ENCODE measurements around the gene SRPK1. TPM values are rescaled to one million over a fixed set of nuclear protein-coding genes. Genes with fewer than 3 reads are reported as not detected.

The SRPK1 gene
- total RNA-seq, 2 donors from 2014 or later: 13.8 to 51.6 TPM

DNA sequence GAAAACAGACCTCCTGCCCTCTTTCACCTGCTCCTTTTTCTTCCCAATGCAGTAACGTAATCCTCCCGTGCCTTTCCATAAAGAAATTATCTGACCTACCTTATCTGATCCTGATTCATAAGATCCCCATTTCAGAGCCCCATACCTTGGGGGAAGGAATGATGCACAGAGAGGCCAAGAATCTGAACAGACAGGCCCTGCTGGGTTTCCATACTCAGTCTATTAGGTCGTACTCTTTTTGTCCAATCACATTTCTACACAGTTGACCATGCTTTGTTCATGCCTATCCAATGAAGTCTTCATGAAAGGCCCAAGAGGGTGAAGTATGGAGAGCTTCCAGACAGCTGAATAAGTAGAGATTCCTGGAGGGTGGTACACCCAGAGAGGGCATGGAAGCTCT is 25.3 kb downstream of the SRPK1 start:
- H3K9me3 ChIP-seq: no peaks in the 10 kb centered on the region
- H3K4me1 ChIP-seq (ENCODE audit: control insufficient read depth in 1 of 2, low read depth in 2 of 2): peaks cover 11% of the 10 kb centered on the region in 2 donors
- no peak for ATAC-seq (ENCODE audit: insufficient number of reproducible peaks, low FRiP score, low read depth)
- no peaks in the 10 kb centered on the region for H3K36me3 ChIP-seq
- H3K27me3 ChIP-seq (replicated peaks; ENCODE audit: insufficient read depth): no peaks in the 10 kb centered on the region
- no peak overlapping the region for H3K27ac ChIP-seq
- TF ChIP-seq, protein P1, sequence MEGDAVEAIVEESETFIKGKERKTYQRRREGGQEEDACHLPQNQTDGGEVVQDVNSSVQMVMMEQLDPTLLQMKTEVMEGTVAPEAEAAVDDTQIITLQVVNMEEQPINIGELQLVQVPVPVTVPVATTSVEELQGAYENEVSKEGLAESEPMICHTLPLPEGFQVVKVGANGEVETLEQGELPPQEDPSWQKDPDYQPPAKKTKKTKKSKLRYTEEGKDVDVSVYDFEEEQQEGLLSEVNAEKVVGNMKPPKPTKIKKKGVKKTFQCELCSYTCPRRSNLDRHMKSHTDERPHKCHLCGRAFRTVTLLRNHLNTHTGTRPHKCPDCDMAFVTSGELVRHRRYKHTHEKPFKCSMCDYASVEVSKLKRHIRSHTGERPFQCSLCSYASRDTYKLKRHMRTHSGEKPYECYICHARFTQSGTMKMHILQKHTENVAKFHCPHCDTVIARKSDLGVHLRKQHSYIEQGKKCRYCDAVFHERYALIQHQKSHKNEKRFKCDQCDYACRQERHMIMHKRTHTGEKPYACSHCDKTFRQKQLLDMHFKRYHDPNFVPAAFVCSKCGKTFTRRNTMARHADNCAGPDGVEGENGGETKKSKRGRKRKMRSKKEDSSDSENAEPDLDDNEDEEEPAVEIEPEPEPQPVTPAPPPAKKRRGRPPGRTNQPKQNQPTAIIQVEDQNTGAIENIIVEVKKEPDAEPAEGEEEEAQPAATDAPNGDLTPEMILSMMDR (IDR thresholded peaks at IDR 0.05): no peak
- no peak for DNase-seq (ENCODE audit: low spot score)
- no peak overlapping the region for H3K4me3 ChIP-seq

DNA sequence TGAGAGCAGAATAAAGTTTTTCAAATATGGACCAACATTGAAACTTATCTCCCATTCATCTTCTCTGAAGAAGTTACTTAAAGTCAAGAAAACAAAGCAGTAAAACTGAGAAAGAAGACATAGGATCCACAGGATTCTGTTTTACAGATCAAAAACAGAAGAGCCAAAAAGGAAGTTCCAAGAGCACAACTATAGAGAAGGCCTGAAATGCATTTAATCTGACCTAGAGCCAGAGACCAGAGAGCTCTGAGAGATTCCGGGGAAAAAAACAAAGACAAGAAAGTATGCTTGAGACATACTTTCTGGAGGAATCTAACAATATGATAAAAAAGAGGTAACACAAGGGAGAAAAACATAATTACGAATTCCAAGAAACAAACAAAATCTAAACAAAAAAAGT is 26.1 kb downstream of the SRPK1 start:
- TF ChIP-seq, protein P1 (IDR thresholded peaks at IDR 0.05): no peak
- H3K4me1 ChIP-seq (ENCODE audit: control insufficient read depth in 1 of 2, low read depth in 2 of 2): peaks cover 11% of the 10 kb centered on the region in 2 donors
- no peak overlapping the region for H3K4me3 ChIP-seq
- DNase-seq (ENCODE audit: low spot score) (no peak), ATAC-seq (ENCODE audit: insufficient number of reproducible peaks, low FRiP score, low read depth) (no peak)
- H3K27me3 ChIP-seq (replicated peaks; ENCODE audit: insufficient read depth): no peaks in the 10 kb centered on the region
- H3K36me3 ChIP-seq: no peaks in the 10 kb centered on the region
- H3K27ac ChIP-seq: no peak overlapping the region
- no peaks in the 10 kb centered on the region for H3K9me3 ChIP-seq

DNA sequence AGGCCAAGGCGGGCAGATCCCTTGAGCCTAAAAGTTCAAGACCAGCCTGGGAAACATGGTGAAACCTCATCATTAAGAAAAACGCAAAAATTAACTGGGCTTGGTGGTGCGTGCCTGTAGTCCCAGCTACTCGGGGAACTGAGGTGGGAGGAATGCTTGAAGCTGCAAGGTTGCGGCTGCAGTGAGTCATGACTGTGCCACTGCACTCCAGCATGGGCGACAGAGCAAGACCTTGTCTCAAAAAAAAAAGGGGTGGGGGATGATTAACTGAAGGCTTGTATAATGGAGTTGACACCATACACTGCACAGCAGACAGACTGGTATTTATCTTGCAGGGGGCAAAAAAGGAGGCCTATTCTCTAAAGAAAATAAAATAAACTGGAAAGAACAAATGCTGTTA is 27.7 kb downstream of the SRPK1 start:
- Histone ChIP-seq H3K9me3 (no peaks in the 10 kb centered on the region), H3K36me3 (no peaks in the 10 kb centered on the region), H3K27ac (no peak overlapping the region), H3K4me3 (no peak overlapping the region), H3K4me1 (ENCODE audit: control insufficient read depth in 1 of 2, low read depth in 2 of 2) (peaks cover 11% of the 10 kb centered on the region in 2 donors), H3K27me3 (replicated peaks; ENCODE audit: insufficient read depth) (no peaks in the 10 kb centered on the region)
- ATAC-seq (ENCODE audit: insufficient number of reproducible peaks, low FRiP score, low read depth): no peak
- DNase-seq (ENCODE audit: low spot score): no peak
- TF ChIP-seq, protein P1 (IDR thresholded peaks at IDR 0.05): no peak

DNA sequence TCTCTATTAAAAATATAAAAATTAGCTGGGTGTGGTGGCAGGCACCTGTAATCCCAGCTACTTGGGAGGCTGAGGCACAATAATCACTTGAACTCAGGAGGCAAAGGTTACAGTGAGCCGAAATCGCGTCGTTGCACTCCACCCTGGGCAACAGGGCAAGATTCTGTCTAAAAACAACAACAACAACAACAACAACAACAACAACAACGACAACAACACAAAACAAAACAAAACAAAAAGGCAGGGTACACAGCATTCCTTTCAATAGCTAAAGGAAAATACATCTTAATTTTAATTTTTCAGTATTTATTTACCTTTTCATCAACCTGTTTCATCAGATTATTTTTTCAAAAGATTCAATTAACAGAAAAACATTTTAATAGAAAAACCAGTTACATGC is 28.4 kb downstream of the SRPK1 start:
- H3K9me3 ChIP-seq: no peaks in the 10 kb centered on the region
- H3K4me1 ChIP-seq (ENCODE audit: control insufficient read depth in 1 of 2, low read depth in 2 of 2): peaks cover 11% of the 10 kb centered on the region in 2 donors
- ATAC-seq (ENCODE audit: insufficient number of reproducible peaks, low FRiP score, low read depth): no peak
- H3K36me3 ChIP-seq: no peaks in the 10 kb centered on the region
- DNase-seq (ENCODE audit: low spot score): no peak
- TF ChIP-seq, protein P1 (IDR thresholded peaks at IDR 0.05): no peak
- no peak overlapping the region for H3K4me3 ChIP-seq
- no peaks in the 10 kb centered on the region for H3K27me3 ChIP-seq (replicated peaks; ENCODE audit: insufficient read depth)
- H3K27ac ChIP-seq: no peak overlapping the region

DNA sequence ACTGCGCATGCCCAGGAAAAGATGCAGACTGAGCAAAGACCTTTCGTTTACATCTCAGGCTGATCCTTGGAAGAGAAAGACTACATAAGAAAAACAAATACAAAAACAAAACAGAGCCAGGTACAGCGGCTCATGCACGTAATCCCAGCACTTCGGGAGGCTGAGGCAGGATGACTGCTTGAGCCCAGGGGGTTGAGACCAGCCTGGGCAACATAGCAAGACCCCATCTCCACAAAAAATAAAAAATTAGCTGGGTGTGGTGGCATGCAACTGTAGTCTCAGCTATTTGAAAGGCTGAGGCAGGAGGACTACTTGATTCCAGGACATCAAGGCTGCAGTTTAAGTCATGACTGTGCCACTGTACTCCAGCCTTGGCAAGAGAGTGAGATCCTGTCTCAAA is 41.7 kb downstream of the SRPK1 start:
- Histone ChIP-seq H3K27ac (no peak overlapping the region), H3K27me3 (replicated peaks; ENCODE audit: insufficient read depth) (no peaks in the 10 kb centered on the region), H3K4me1 (ENCODE audit: control insufficient read depth in 1 of 2, low read depth in 2 of 2) (no peaks in the 10 kb centered on the region), H3K9me3 (peaks cover 7% of the 10 kb centered on the region), H3K36me3 (peaks cover 8% of the 10 kb centered on the region), H3K4me3 (no peak overlapping the region)
- no peak for ATAC-seq (ENCODE audit: insufficient number of reproducible peaks, low FRiP score, low read depth)
- TF ChIP-seq, protein P1 (IDR thresholded peaks at IDR 0.05): no peak
- DNase-seq (ENCODE audit: low spot score): no peak

Data from thoracic aorta (tissue), 2 donors.